Activated T-helper 1 cell treated with anti-CD3 and anti-CD28 coated beads, Interleukin-12 subunit alpha, Interleukin-12 subunit beta, Interleukin-2, Interleukin-4 antibody, amounts not matched to agents 30 ng/mL and 10 ng/mL and 1 ng/mL, durations not matched to agents 14 hours and 24 hours and 36 hours (primary cell): ENCODE measurements around the gene CCDC81. TPM values are rescaled to one million over a fixed set of nuclear protein-coding genes. Genes with fewer than 3 reads are reported as not detected.

Experiments
- DNase-seq: peaks from one replicate; pipeline ENCODE4 v3.0.0; 2021; ENCODE audit warnings: low spot score
- H3K27ac Mint-ChIP-seq: one replicate; pipeline ENCODE4 v1.8.0; 2021; ENCODE audit warnings: mild to moderate bottlenecking, mixed read lengths
- H3K27me3 Mint-ChIP-seq: one replicate; pipeline ENCODE4 v1.8.0; 2022; ENCODE audit warnings: mild to moderate bottlenecking, moderate library complexity, mixed read lengths; ENCODE audit not compliant: insufficient read depth
- H3K36me3 Mint-ChIP-seq: one replicate; pipeline ENCODE4 v1.8.0; 2021; ENCODE audit warnings: low read depth, mixed read lengths
- H3K4me1 Mint-ChIP-seq: one replicate; pipeline ENCODE4 v1.8.0; 2021; ENCODE audit warnings: low read depth, mixed read lengths
- H3K4me3 Mint-ChIP-seq: one replicate; pipeline ENCODE4 v1.8.0; 2021; ENCODE audit warnings: mild to moderate bottlenecking, moderate library complexity, mixed read lengths
- H3K9me3 Mint-ChIP-seq: one replicate; pipeline ENCODE4 v1.8.0; 2021; ENCODE audit warnings: mixed read lengths
- intact Hi-C: fragments of 100-400 bp; cut with micrococcal nuclease; formaldehyde crosslinking; loops from one replicate; pipeline ENCODE4 v1.15.1; 2024
- total RNA-seq: library from RNA; stranded (reverse); gene quantifications from 2 replicates; pipeline ENCODE4 v1.2.3, GENCODE V29; 2022

CCDC81 gene
- total RNA-seq, 1 donor from 2014 or later: 1.3 TPM

GRCh38 chr11:86370922-86371594 is 3.6 kb upstream of the CCDC81 start:
- peaks cover 21% of the 10 kb centered on the region for H3K9me3 Mint-ChIP-seq
- no peak overlapping the region for H3K27ac Mint-ChIP-seq
- no peaks in the 10 kb centered on the region for H3K36me3 Mint-ChIP-seq
- peaks cover 14% of the 10 kb centered on the region for H3K4me1 Mint-ChIP-seq
- H3K4me3 Mint-ChIP-seq: no peak overlapping the region
- no peak for DNase-seq
- H3K27me3 Mint-ChIP-seq: peaks cover 5% of the 10 kb centered on the region
- intact Hi-C loops: no loop called here

GRCh38 chr11:86372041-86372440 is 2.6 kb upstream of the CCDC81 start:
- DNase-seq: no peak
- H3K36me3 Mint-ChIP-seq: no peaks in the 10 kb centered on the region
- intact Hi-C loops: no loop called here
- peaks cover 28% of the 10 kb centered on the region for H3K9me3 Mint-ChIP-seq
- H3K27me3 Mint-ChIP-seq: peaks cover 7% of the 10 kb centered on the region
- peaks cover 14% of the 10 kb centered on the region for H3K4me1 Mint-ChIP-seq
- H3K4me3 Mint-ChIP-seq: no peak overlapping the region
- no peak overlapping the region for H3K27ac Mint-ChIP-seq

- intact Hi-C loops: no loop called here
- peaks cover 14% of the 10 kb centered on the region for H3K4me1 Mint-ChIP-seq
These were observed 2.1 kb upstream of the CCDC81 start for GRCh38 chr11:86372586-86372985.

GRCh38 chr11:86374069-86374468 is 618 bp upstream of the CCDC81 start:
- H3K36me3 Mint-ChIP-seq: no peaks in the 10 kb centered on the region
- intact Hi-C loops: no loop called here
- H3K4me1 Mint-ChIP-seq: peaks cover 14% of the 10 kb centered on the region
- no peak overlapping the region for H3K27ac Mint-ChIP-seq
- no peak overlapping the region for H3K4me3 Mint-ChIP-seq
- H3K9me3 Mint-ChIP-seq: peaks cover 31% of the 10 kb centered on the region
- peaks cover 11% of the 10 kb centered on the region for H3K27me3 Mint-ChIP-seq
- no peak for DNase-seq

More at GRCh38 chr11:86372586-86372985, 2.1 kb upstream of the CCDC81 start:
- H3K27me3 Mint-ChIP-seq: peaks cover 7% of the 10 kb centered on the region
- H3K27ac Mint-ChIP-seq: no peak overlapping the region
- peaks cover 31% of the 10 kb centered on the region for H3K9me3 Mint-ChIP-seq
- no peak for DNase-seq
- no peak overlapping the region for H3K4me3 Mint-ChIP-seq
- H3K36me3 Mint-ChIP-seq: no peaks in the 10 kb centered on the region

- no peak overlapping the region for H3K27ac Mint-ChIP-seq
- DNase-seq: no peak
- H3K36me3 Mint-ChIP-seq: no peaks in the 10 kb centered on the region
- peaks cover 11% of the 10 kb centered on the region for H3K27me3 Mint-ChIP-seq
- no peak overlapping the region for H3K4me3 Mint-ChIP-seq
- peaks cover 12% of the 10 kb centered on the region for H3K9me3 Mint-ChIP-seq
- no peaks in the 10 kb centered on the region for H3K4me1 Mint-ChIP-seq
- intact Hi-C loops: no loop called here
These were observed 3.3 kb downstream of the CCDC81 start for GRCh38 chr11:86377972-86378371.

GRCh38 chr11:86380295-86381059 is 5.8 kb downstream of the CCDC81 start:
- no peaks in the 10 kb centered on the region for H3K36me3 Mint-ChIP-seq
- H3K27me3 Mint-ChIP-seq: peaks cover 11% of the 10 kb centered on the region
- no peak overlapping the region for H3K27ac Mint-ChIP-seq

GRCh38 chr11:86383041-86383955 is 8.6 kb downstream of the CCDC81 start:
- Mint-ChIP-seq H3K9me3 (no peaks in the 10 kb centered on the region), H3K36me3 (no peaks in the 10 kb centered on the region), H3K27me3 (no peaks in the 10 kb centered on the region), H3K4me1 (no peaks in the 10 kb centered on the region), H3K27ac (no peak overlapping the region), H3K4me3 (no peak overlapping the region)
- no peak for DNase-seq
- intact Hi-C loops: loop anchor here (5.0 kb wide), 1 partner anchor 1121 kb away; no protein-coding TSS in a partner anchor

More at GRCh38 chr11:86380295-86381059, 5.8 kb downstream of the CCDC81 start:
- Mint-ChIP-seq H3K4me1 (no peaks in the 10 kb centered on the region), H3K9me3 (peaks cover 12% of the 10 kb centered on the region), H3K4me3 (no peak overlapping the region)
- intact Hi-C loops: loop anchor here (5.0 kb wide), 1 partner anchor 1118 kb away; no protein-coding TSS in a partner anchor
- no peak for DNase-seq

GRCh38 chr11:86386283-86386682 is 11.6 kb downstream of the CCDC81 start:
- no peaks in the 10 kb centered on the region for H3K4me1 Mint-ChIP-seq
- H3K27me3 Mint-ChIP-seq: no peaks in the 10 kb centered on the region
- H3K4me3 Mint-ChIP-seq: no peak overlapping the region
- H3K36me3 Mint-ChIP-seq: no peaks in the 10 kb centered on the region
- DNase-seq: no peak
- intact Hi-C loops: no loop called here
- H3K27ac Mint-ChIP-seq: no peak overlapping the region
- H3K9me3 Mint-ChIP-seq: no peaks in the 10 kb centered on the region

GRCh38 chr11:86386746-86387145 is 12.1 kb downstream of the CCDC81 start:
- Mint-ChIP-seq H3K27ac (no peak overlapping the region), H3K4me1 (no peaks in the 10 kb centered on the region), H3K4me3 (no peak overlapping the region), H3K36me3 (no peaks in the 10 kb centered on the region), H3K27me3 (no peaks in the 10 kb centered on the region), H3K9me3 (no peaks in the 10 kb centered on the region)
- DNase-seq: no peak
- intact Hi-C loops: no loop called here

- H3K36me3 Mint-ChIP-seq: no peaks in the 10 kb centered on the region
- H3K27ac Mint-ChIP-seq: no peak overlapping the region
- intact Hi-C loops: no loop called here
- H3K9me3 Mint-ChIP-seq: no peaks in the 10 kb centered on the region
- H3K27me3 Mint-ChIP-seq: no peaks in the 10 kb centered on the region
- no peak overlapping the region for H3K4me3 Mint-ChIP-seq
- DNase-seq: no peak
- H3K4me1 Mint-ChIP-seq: no peaks in the 10 kb centered on the region
These were observed 13.5 kb downstream of the CCDC81 start for GRCh38 chr11:86388198-86388597.

GRCh38 chr11:86390487-86390886 is 15.8 kb downstream of the CCDC81 start:
- H3K27me3 Mint-ChIP-seq: no peaks in the 10 kb centered on the region
- no peak overlapping the region for H3K4me3 Mint-ChIP-seq
- H3K9me3 Mint-ChIP-seq: no peaks in the 10 kb centered on the region
- intact Hi-C loops: no loop called here
- H3K27ac Mint-ChIP-seq: no peak overlapping the region
- DNase-seq: no peak
- no peaks in the 10 kb centered on the region for H3K4me1 Mint-ChIP-seq
- no peaks in the 10 kb centered on the region for H3K36me3 Mint-ChIP-seq

- Mint-ChIP-seq H3K4me1 (no peaks in the 10 kb centered on the region), H3K36me3 (no peaks in the 10 kb centered on the region), H3K27ac (no peak overlapping the region), H3K4me3 (no peak overlapping the region), H3K9me3 (no peaks in the 10 kb centered on the region), H3K27me3 (no peaks in the 10 kb centered on the region)
- no peak for DNase-seq
- intact Hi-C loops: no loop called here
These were observed 20.4 kb downstream of the CCDC81 start for GRCh38 chr11:86395061-86395551.
